B cell (primary cell): ENCODE data around the gene ZNF691. TPM values are rescaled to one million over a fixed set of nuclear protein-coding genes. Genes with fewer than 3 reads are reported as not detected.

Source experiments
- ATAC-seq: fragments of 200-7000 bp; cut with Tn5 transposase; one replicate; pipeline ENCODE4 v1.10.0; 2021; ENCODE audit warnings: low read depth, mild to moderate bottlenecking, moderate number of reproducible peaks, moderate library complexity
- CTCF ChIA-PET: fragments of 350-600 bp; sonication (Branson Sonifier 250); formaldehyde crosslinking; loops from one replicate; lab custom pipeline; 2021; ENCODE audit warnings: antibody characterized with exemption, inconsistent platforms; lab: Charles Lee
- POLR2A ChIA-PET: fragments of 350-600 bp; sonication (Branson Sonifier 250); formaldehyde crosslinking; loops from one replicate; lab custom pipeline; 2021; ENCODE audit warnings: antibody characterized with exemption; lab: Charles Lee
- DNase-seq: peaks from one replicate; pipeline ENCODE4 v3.0.0; 2013
- H2AFZ ChIP-seq: 2 replicates; pipeline ENCODE4 v1.6.1; 2012; ENCODE audit warnings: mild to moderate bottlenecking, low read depth, low read length; ENCODE audit not compliant: insufficient read depth, poor library complexity, severe bottlenecking
- H3K27ac ChIP-seq, 2 donors: 1 replicate in 1 of 2; 2 replicates in 1 of 2; pipeline ENCODE4 v1.5.1; 2012 to 2013; ENCODE audit warnings: low read length in 2 of 2, mild to moderate bottlenecking in 2 of 2, moderate library complexity in 1 of 2
- H3K27me3 ChIP-seq, 4 experiments: fragments of 200-600 bp in 1 of 4; sonication (generic) in 1 of 4; replicated peaks in 1 of 4; 1 replicate in 2 of 4; 2 replicates in 2 of 4; pipeline versions ENCODE4 v1.6.1 to v1.7.0; 2013 to 2016; ENCODE audit warnings: low read length in 3 of 4, mild to moderate bottlenecking in 2 of 4, mixed read lengths in 1 of 4, moderate library complexity in 1 of 4; ENCODE audit not compliant: insufficient read depth in 4 of 4, control insufficient read depth in 3 of 4; ENCODE audit errors: control extremely low read depth in 1 of 4
- H3K36me3 ChIP-seq, 2 experiments: replicated peaks in 1 of 2; 1 replicate in 1 of 2; 2 replicates in 1 of 2; pipeline versions ENCODE4 v1.6.1 to v1.7.1; 2013; ENCODE audit warnings: low read length in 1 of 2; ENCODE audit not compliant: insufficient read depth in 2 of 2, control insufficient read depth in 1 of 2; ENCODE audit errors: control extremely low read depth in 1 of 2, extremely low read depth in 1 of 2
- H3K4me1 ChIP-seq, 2 donors: fragments of 200-600 bp in 1 of 2; sonication (generic) in 1 of 2; 1 replicate in 1 of 2; 2 replicates in 1 of 2; pipeline versions ENCODE4 v1.5.1 to v1.6.1; 2013 to 2017; ENCODE audit warnings: low read length in 2 of 2; ENCODE audit not compliant: control insufficient read depth in 2 of 2, insufficient read depth in 2 of 2
- H3K4me2 ChIP-seq: replicated peaks from 2 replicates; pipeline ENCODE3; 2012; ENCODE audit warnings: mild to moderate bottlenecking, low read depth, low read length; ENCODE audit not compliant: poor library complexity, severe bottlenecking
- H3K4me3 ChIP-seq, 5 experiments: fragments of 200-600 bp in 1 of 5; sonication (generic) in 1 of 5; 1 replicate in 3 of 5; 2 replicates in 2 of 5; pipeline versions ENCODE4 v1.5.1 to v1.7.0; 2011 to 2016; ENCODE audit warnings: low read length in 4 of 5, mild to moderate bottlenecking in 4 of 5, low read depth in 2 of 5, control low read depth in 1 of 5, moderate library complexity in 1 of 5; ENCODE audit not compliant: insufficient read depth in 1 of 5; ENCODE audit errors: control extremely low read depth in 1 of 5, extremely low read depth in 1 of 5
- H3K79me2 ChIP-seq: fragments of 200-600 bp; sonication (generic); one replicate; pipeline ENCODE4 v1.6.0; 2016; ENCODE audit warnings: low read length; ENCODE audit not compliant: control insufficient read depth, insufficient read depth
- H3K9ac ChIP-seq: fragments of 200-600 bp; sonication (generic); 2 replicates; pipeline ENCODE4 v1.6.1; 2017; ENCODE audit warnings: mild to moderate bottlenecking, low read length, moderate library complexity
- H3K9me3 ChIP-seq, 3 donors: one replicate each; pipeline versions ENCODE4 v1.6.1 to v1.7.1; 2013; ENCODE audit warnings: low read length in 2 of 3; ENCODE audit not compliant: control insufficient read depth in 2 of 3, insufficient read depth in 1 of 3; ENCODE audit errors: control extremely low read depth in 1 of 3
- H4K20me1 ChIP-seq: 2 replicates; pipeline ENCODE4 v1.6.0; 2012; ENCODE audit warnings: mild to moderate bottlenecking, low read length; ENCODE audit not compliant: insufficient read depth, control insufficient read depth, poor library complexity, severe bottlenecking
- H3K27ac Mint-ChIP-seq: one replicate; pipeline ENCODE4 v1.8.0; 2021; ENCODE audit warnings: mixed read lengths
- H3K27me3 Mint-ChIP-seq: one replicate; pipeline ENCODE4 v1.8.0; 2021; ENCODE audit warnings: mixed read lengths
- H3K4me1 Mint-ChIP-seq: one replicate; pipeline ENCODE4 v1.8.0; 2021; ENCODE audit warnings: mixed read lengths
- H3K4me3 Mint-ChIP-seq: one replicate; pipeline ENCODE4 v1.8.0; 2021; ENCODE audit warnings: mixed read lengths
- H3K9me3 Mint-ChIP-seq: one replicate; pipeline ENCODE4 v1.8.0; 2022; ENCODE audit warnings: mixed read lengths; ENCODE audit not compliant: insufficient read depth
- EZH2 ChIP-seq: IDR thresholded peaks from 2 replicates; pipeline ENCODE4 v1.6.1; 2012; ENCODE audit warnings: borderline replicate concordance, low read depth, mild to moderate bottlenecking, moderate library complexity, low read length; ENCODE audit not compliant: insufficient read depth, poor library complexity, severe bottlenecking
- WGBS: methylation state at CpG from one replicate; pipeline ENCODE4 v1.1.5; 2013; ENCODE audit warnings: missing lambda C conversion rate; ENCODE audit not compliant: insufficient coverage; 5-methylcytosine and 5-hydroxymethylcytosine counted together
- intact Hi-C: fragments of 100-400 bp; cut with micrococcal nuclease; formaldehyde crosslinking; loops from one replicate; pipeline ENCODE4 v1.10.0; 2022
- polyA plus RNA-seq: library from polyadenylated mRNA; depleted of rRNA; stranded (reverse); fragments of >200 nt; gene quantifications from 2 replicates; pipeline ENCODE4 v1.2.3, GENCODE V29; 2012
- total RNA-seq, 2 donors: library from RNA; stranded (reverse); fragments of 120-200 nt in 1 of 2; gene quantifications; 1 replicate in 1 of 2; 2 replicates in 1 of 2; pipeline versions ENCODE4 v1.2.3 to v1.2.4, GENCODE V29; 2013 to 2022
- TF ChIP-seq, protein P1 (sequence below): fragments of 200-600 bp; IDR thresholded peaks from one replicate; pipeline ENCODE4 v1.8.0; 2022; ENCODE audit warnings: antibody characterized with exemption, mild to moderate bottlenecking

Gene ZNF691
- total and polyA plus RNA-seq, 2 donors (not counting 1 experiment from before 2014, with no cell fraction given), result 12.4 to 17.1 TPM

DNA sequence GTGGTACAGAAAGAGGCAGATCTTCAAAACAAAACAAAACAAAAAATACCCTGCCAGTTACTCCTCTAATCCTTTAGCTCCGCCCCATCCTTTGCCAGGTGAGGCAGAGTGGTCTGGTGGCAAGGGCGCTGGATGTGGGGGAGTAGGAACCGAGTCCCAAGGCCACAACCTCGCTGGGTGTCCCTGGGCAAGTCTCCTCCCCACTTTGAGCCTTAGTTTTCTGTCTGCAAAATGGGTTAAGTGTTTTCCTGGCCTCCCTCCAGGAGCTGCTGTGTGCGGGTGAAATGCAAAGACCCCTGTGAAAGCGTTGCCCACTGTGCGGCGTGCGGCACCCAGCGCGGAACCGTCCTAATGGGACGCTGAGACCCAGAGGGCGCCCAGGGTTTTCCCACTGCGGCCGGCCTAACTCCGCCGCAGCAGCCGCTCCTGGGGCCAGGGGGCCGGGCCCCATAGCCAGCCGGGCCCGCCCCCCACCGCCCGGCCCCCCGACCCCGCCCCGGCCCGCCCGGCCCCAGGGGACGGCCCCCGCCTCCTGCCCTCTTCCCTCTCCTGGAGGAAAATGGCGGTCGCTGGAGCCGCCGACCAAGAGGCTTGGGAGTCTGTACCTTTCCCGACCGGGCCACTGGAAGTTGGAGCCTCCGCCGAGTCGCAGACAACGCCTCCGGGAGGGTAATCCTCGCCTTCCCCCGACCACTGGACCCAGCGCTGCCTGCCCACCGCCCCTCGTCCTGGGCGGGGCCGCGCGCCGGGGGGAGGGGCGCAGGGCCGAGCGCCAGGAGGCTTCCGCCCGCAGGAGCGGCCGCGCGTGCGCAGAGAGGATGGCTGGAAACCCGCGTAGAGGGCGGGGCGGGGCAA lies 29.6 kb upstream of the ZNF691 start, which contains the start of the genes ERMAP and SVBP:
Gene ERMAP (plus strand): TSS at position 538 of the 855 bp plus-strand sequence. CDS start 13,327 bp downstream, outside the sequence.
Gene SVBP (minus strand): TSS at position 813 of the 855 bp plus-strand sequence. CDS start 853 bp downstream, outside the sequence.
- H3K4me1 ChIP-seq, result peaks cover 13% of the 10 kb centered on the region in 2 donors

More for the DNA sequence above, 29.6 kb upstream of the ZNF691 start, which contains the start of the genes ERMAP and SVBP:
- Histone ChIP-seq H3K4me3 (peak within 1 kb of the TSS; percentile 57 to 82 (median 77)), H3K27me3 (no peaks in the 10 kb centered on the region), H3K4me2 (peak within 1 kb of the TSS; percentile 89), H3K36me3 (peaks cover 0 to 3% of the 10 kb centered on the region in 2 experiments), H3K27ac (peak within 1 kb of the TSS; percentile 75 to 82), H3K79me2 (peaks cover 19% of the 10 kb centered on the region), H3K9ac (peak within 1 kb of the TSS; percentile 81), H3K9me3 (no peaks in the 10 kb centered on the region), H4K20me1 (no peaks in the 10 kb centered on the region), H2AFZ (peak within 1 kb of the TSS; percentile 92)
- H3K4me1 Mint-ChIP-seq, result peaks cover 20% of the 10 kb centered on the region
- ChIA-PET POLR2A (interaction anchor here (0.6 to 2.4 kb wide), 6 partner anchors 9 to 404 kb away, joined by 3 to 16 read pairs (median 4); partner anchors contain the start of genes YBX1 and ZNF691), CTCF (interaction anchor here (0.6 to 1.7 kb wide), 6 partner anchors 10 to 257 kb away, joined by 3 to 8 read pairs (median 4); partner anchors contain the start of gene ZNF691)
- no peaks in the 10 kb centered on the region for H3K9me3 Mint-ChIP-seq
- no peak for TF ChIP-seq EZH2
- TF ChIP-seq, protein P1, sequence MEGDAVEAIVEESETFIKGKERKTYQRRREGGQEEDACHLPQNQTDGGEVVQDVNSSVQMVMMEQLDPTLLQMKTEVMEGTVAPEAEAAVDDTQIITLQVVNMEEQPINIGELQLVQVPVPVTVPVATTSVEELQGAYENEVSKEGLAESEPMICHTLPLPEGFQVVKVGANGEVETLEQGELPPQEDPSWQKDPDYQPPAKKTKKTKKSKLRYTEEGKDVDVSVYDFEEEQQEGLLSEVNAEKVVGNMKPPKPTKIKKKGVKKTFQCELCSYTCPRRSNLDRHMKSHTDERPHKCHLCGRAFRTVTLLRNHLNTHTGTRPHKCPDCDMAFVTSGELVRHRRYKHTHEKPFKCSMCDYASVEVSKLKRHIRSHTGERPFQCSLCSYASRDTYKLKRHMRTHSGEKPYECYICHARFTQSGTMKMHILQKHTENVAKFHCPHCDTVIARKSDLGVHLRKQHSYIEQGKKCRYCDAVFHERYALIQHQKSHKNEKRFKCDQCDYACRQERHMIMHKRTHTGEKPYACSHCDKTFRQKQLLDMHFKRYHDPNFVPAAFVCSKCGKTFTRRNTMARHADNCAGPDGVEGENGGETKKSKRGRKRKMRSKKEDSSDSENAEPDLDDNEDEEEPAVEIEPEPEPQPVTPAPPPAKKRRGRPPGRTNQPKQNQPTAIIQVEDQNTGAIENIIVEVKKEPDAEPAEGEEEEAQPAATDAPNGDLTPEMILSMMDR, result no peak
- H3K27ac Mint-ChIP-seq, result peak within 1 kb of the TSS; percentile 92
- DNase-seq, result peak; percentile 97
- intact Hi-C loops, result loop anchor here (1.0 to 2.0 kb wide), 8 partner anchors 29 to 361 kb away; partner anchors contain the start of genes C1orf50, CFAP57, EBNA1BP2 and P3H1
- under 1% methylated on average over 52 of the region's 66 CpGs for WGBS
- ATAC-seq, result peak; percentile 86
- peak within 1 kb of the TSS; percentile 89 for H3K4me3 Mint-ChIP-seq
- no peaks in the 10 kb centered on the region for H3K27me3 Mint-ChIP-seq
